ENCODE results near the gene NTRK2.

The NTRK2 gene

DNA sequence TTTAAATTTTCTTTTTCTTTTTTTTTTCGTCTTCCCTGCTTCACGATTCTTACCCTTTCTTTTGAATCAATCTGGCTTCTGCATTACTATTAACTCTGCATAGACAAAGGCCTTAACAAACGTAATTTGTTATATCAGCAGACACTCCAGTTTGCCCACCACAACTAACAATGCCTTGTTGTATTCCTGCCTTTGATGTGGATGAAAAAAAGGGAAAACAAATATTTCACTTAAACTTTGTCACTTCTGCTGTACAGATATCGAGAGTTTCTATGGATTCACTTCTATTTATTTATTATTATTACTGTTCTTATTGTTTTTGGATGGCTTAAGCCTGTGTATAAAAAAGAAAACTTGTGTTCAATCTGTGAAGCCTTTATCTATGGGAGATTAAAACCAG, 352.2 kb downstream of the NTRK2 start:
- DNase-seq (ENCODE audit: low read depth), result no peak

DNA sequence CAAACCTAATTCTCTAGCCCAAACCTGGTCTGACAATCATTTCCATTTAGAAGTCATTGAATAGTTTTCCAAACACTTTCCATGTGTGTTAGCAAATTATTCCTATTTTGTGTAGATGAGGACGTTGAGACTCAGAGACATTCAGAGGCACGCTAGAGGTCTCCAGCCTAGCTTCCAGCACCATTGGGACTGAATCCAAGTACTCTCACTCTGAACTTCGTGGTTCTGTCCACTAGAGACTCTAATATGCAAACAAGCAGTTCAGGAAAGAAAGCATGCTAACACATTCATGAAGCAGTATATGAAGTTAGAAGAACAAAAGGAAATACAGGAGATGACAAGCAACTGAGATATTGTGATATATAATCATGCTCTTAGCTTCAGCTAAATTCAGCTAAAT, 354.8 kb downstream of the NTRK2 start:
- DNase-seq (ENCODE audit: low read depth), result no peak

DNA sequence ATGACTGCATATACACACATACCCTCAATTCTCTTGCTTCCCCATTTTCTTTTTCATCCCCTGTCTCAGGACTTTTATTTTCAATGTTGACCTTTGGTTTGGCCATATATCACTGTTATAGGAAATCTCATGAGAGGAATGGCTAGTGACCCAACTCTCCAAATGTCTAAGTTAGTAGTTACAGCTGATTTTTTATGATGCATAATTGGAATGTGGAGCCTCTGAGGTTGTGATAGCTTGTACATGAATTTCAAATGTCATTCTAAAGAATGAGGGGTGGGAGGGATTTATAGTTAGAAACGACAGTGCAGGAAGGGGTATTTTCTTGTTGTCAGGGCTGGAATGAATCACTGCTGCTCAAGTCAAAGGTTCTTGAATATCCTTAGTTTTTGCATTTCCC, 356.1 kb downstream of the NTRK2 start:
- no peak for DNase-seq (ENCODE audit: low read depth)

DNA sequence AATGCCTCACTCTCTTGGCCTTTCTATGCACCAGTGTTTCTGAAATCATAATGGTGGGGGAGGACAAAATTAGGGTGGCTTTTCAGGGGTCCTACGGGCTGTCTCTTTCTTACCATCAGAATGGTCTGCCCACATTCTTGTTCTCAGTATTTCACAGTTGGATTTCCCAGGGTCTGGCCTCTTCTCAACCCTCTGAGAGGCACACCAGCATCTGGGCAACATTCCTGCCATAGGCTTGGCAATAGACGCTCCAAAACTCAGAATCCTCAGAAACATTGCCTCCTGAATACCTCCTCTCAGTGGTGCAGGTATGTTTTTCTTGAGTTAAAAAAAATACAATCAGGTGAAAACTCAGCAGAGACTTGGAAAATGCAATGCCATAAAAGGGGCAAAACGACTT, 358.3 kb downstream of the NTRK2 start:
- DNase-seq (ENCODE audit: low read depth), result no peak

DNA sequence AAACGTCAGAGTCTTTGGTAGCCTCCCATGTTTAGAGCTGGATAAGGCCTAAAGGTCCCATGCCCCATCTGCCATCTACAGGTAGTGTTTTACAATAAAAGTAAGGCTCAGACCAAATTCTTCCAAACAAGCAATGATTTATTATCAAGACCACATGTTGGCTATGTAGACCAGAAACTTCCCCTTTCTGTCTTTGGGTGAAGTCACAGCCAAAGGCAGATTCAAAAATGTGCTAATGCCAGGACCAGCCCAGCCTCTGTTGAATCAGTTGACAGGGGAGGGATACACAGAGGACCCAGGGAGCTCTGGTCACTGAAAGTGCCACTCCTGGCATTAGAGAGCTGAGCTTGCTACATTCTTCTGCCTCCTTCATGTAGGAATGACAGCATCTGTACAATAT, 360.8 kb downstream of the NTRK2 start:
- no peak for DNase-seq (ENCODE audit: low read depth)

DNA sequence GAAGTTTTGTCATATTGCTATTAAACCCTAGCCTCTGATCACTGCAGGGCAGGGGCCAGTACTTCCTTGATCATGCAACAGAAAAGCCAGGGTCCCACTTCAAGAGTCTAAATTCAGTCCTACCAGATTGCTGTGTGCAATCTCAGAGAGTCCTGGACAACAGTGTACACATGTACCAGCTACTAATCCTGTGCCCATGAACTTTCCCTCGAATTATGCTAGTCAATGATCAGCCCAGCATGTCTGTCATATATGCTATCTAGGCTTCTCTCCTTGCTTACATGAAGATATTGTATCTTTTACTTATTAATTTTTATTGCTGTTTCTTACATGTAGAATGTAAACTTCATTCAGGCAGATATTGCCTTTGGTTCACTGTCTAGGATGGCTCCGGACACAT, 367.0 kb downstream of the NTRK2 start:
- DNase-seq (ENCODE audit: low read depth), result no peak

DNA sequence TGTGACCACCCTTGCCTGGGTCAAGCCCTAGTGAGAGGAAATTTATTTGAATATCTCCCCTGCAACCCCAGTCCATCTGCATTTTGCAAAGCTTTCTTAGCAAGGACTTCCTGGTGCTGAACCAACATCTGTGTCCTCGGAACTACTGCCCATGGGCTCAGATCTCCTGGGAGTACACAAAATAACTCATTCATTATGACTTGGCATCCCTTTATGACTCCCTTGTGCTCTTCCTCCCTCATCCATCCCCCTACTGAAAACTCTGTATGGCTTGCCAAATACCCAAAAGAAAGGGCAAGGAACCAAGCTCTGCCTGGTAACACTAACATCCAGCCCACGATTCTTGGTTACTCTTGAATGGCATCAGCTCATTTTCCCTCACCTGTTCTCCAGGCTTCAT, 368.5 kb downstream of the NTRK2 start:
- DNase-seq (ENCODE audit: low read depth), result no peak

DNA sequence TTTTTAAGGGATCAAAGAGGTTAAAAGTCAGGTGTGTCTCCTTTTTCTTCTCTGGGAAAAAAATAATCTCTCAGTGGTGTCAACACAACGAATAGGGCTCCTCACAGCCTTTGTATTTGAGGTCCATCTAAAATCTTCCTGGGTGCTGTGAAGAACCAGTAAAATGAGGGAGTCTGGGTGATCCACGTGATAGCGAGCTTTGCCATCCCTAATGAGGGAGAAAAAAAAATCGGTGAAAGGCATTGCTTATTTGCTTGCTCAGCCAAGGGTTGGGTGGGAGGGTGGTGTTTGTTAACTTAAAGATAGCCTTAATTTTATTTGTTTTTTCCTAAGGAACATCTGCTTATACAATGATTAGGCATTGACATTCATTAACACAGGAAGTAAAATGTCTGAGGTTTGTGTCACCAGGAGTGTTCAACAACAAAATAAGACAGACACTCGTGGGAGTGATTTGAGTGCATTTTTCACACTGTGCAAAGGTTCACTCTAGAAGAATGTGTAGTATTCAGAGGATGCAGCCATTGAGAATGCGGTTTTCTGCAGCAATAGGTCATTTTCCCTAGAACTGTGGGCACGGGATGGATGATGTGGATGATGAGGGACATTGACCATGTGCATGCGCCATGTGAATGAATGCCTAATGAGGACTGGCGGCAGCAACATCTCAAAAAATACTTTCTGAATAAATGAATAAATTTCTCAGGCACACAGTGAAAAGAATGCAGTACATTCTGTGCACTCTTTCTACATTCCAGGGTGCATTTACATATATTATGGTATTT, 369.5 kb downstream of the NTRK2 start:
- no peak for DNase-seq (ENCODE audit: low read depth)

DNA sequence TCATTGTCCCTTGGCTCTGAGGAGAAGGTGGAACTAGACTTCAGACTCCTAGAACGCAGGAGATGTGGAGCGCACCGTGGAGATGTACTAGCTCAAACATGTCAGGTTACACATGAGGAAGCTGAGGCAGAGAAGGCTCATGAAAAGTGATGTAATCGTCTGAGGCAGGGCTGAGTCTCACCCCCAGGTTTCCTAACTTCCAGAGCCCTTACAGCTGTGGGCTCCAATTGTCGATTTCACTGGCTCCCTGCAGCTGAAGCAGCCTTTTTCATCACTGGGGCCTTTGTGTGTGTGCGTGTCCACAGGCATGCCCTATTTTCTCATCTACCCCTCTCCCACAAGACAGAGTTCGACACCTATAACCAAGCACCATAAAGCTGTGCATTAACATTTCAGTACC, 370.6 kb downstream of the NTRK2 start:
- DNase-seq (ENCODE audit: low read depth), result no peak

DNA sequence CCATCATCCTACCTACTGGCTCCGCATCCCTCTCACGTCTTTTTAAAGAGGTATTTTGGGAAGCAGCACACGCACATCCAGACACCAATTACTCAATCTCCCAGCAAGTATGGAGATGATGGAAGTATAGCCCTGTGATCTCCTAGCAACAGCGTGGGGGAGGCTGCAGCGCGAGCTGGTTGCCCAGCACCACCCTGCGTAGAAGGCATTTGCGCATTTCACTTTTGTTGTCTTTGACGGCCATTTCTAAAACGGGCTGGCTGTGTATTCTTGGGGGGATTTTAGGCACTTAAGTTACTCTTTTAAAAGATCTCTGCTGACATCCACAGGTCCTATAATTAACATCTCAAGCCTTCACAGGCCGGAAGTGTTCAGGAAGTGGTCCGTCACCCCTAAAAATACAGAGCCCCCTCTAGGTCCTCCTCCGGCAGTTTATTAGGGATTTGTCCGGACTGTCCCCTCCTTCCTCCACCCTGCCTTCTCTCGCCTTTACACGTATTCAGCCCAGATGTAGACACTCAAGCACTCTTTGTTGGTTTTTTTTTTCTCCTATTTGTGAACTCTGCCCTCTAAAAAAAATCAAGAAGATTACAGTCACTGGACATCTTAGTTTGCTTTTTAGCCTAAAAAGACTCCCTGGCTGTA, 371.4 kb downstream of the NTRK2 start:
- DNase-seq (ENCODE audit: low read depth), result no peak

DNA sequence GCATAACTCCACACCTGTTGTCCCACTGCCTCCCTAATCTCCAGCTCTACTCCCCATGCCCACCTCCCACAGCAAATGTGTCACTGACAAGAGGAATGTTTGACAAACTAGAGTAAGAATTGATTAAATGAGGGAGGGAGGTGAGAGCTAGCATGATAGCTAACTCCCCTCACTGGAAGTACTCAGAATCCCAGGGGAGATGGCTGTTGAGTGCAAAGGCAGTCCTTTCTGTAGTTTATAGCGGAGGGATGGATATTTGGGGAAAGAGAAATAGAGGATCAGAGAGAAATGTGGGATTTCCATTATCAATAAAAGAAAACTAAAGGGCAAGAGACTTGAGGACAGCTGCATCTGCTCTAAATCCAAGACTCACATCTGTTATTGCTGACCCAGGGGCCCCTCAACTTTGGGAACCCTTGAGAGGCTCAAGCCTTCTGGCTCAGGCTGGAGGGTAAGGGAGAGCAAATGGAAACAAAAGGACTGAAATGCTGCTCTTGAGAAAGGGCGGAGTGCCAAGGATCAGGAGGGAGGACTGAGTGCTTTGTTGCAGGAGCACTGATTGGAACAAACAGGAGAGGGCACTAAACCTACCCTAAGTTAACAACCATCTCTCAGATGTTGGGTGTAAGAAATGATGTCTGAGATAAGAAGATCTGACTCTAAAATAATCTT, 372.1 kb downstream of the NTRK2 start:
- no peak for DNase-seq (ENCODE audit: low read depth)

DNA sequence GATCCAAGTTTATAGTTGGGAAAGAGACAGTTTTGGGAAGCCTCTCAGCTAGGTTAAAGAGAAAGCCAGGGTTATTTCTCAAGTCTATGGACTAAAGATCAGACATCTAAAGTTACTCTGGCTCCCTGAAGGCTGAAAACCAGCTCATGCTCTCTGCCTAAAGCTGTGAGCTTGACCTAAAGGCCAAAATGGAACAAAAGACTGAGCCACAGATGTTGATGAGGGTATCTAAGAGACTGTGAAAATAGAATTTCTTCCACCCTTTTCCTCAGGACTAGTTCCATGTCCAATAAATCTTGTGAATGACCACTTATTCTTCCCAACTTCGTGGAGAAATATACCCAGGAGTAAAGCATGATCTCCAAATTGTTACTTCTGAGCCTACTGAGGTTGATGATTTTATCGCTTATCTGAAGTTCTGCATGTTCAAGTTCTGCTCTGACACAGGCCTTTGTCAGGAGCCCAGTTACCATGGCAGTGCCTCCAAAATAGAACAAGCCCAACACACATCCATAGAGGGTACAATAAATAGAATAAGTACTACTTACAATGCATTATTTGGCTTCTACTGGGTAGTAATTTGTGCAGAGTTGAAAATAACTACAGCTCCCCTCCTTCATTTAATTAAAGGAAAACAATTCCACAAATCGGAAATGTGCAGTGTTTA, 373.6 kb downstream of the NTRK2 start:
- no peak for DNase-seq (ENCODE audit: low read depth)

DNA sequence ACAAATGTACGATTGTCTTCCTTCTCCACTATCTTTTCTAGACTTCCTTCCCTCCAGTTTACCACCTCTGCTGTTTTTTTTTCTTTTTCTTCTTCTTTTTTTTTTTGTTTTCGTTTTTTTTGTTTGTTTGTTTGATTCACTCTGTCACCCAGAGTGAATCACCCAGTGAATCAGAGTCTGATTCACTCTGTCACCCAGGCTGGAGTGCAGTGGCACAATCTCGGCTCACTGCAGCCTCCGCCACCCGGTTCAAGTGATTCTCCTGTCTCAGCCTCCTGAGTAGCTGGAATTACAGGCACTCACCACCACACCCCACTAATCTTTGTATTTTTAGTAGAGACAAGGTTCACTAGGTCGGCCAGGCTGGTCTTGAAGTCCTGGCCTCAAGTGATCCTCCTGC, 375.7 kb downstream of the NTRK2 start:
- no peak for DNase-seq (ENCODE audit: low read depth)

DNA sequence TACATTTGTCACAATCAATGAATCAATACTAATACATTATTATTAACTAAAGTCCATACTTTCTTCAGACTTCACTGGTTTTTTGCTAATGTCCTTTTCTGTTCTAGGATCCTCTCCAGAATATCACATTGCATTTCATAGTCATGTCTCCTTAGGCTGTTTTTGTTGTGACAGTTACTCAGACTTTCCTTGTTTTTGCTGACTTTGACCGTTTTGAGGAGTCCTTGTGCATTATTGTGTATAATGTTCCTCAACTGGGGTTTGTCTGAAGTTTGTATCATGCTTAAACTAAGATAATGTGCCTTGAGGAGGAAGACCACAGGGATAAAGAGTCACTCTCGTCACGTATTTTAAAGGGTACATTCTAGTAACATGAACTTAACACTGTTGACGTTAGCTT, 376.9 kb downstream of the NTRK2 start:
- no peak for DNase-seq (ENCODE audit: low read depth)

DNA sequence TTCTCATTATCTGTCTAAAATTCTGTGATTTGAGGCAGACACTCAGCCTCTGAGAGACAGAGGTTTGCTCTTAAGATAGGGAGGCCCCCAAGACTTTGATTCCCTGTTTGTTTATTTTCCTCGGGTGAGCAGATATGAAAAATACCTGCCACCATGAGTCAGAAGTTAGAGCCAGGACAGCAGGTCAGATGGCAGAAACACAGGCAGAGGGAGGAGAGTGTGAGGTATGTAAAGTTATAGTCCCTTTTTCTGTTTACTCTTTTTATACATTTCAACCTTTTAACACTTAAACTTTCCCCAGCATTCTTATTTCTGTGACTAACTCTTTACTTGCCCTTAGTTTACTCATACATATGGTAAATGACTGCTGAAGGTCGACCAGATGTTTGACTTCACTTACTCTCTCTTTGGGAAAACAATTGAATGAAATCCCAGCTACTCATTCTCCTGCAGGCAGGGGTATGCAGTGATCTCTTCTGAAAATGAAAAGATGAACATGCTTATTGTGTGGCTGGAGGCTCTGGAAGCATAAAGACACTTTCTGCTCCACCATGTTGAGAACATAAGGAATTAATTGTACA, 383.8 kb downstream of the NTRK2 start:
- no peak for DNase-seq (ENCODE audit: low read depth)

DNA sequence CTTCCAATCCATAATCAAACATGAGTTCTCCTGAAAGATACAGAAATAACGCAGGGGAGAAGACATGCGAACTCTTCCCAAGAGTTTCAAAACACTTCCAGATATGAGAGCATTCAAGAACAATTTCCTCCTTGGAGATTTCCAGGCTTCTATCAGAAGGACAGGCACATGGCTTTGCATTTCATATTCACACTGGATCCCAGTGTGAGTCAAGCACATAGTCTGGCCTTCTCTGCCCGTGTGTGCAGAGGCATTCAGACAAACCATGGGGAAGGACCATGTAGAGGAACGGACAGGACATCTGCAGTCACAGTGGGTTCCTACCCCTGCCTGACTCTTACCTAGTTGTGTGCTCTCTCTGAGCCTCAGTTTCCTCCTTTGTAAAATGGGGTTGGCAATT, 384.5 kb downstream of the NTRK2 start:
- DNase-seq (ENCODE audit: low read depth), result no peak

DNA sequence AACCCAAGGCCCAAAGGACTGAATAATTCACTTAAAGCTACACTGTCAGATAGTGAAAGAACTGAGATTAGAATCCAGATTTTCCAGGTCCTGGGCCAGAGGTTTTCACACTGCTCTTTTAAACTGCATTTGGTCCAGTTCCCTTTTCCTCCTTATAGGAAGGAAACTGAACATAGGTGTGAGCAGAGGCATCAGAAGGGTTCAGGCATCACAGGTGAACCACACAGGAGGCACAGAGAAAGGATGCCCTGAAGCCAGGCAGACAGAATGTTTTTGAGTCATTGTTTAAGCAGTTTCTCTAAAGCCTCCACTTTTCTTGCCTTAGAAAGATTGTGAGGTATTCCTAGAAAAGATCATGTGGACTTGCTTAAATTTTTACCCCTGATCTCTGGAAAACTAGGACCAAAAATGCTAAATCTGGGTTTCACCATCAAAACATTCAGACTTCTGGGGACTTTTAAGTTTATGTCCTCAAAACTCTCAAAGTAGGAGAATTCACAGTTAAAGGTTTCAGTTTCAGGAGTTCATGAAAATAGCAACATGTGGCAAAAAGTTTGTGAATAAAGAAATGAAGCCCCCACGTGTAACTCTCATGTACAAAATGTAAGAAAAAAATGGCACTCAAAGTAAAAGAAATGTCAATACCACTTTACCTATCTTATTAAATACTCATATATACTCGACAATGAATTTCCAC, 386.1 kb downstream of the NTRK2 start:
- DNase-seq (ENCODE audit: low read depth), result no peak

DNA sequence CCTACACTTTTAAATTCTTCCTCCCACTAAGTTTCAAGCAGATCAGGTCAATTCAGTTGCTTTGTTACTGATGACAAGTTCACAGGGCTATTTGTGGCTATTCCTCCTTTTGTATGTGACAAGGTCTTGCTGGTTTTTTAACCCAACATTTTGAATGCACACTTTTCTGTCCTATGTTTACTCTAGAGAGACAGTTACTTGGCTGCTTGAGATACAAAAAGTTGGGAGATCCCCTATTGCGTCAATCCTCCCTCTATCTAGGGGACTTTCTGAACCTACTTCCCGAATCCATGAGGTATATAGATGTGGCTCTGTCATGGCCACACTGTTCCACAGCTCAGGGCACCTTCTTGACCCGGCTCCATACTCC, 386.7 kb downstream of the NTRK2 start:
- DNase-seq (ENCODE audit: low read depth), result no peak

DNA sequence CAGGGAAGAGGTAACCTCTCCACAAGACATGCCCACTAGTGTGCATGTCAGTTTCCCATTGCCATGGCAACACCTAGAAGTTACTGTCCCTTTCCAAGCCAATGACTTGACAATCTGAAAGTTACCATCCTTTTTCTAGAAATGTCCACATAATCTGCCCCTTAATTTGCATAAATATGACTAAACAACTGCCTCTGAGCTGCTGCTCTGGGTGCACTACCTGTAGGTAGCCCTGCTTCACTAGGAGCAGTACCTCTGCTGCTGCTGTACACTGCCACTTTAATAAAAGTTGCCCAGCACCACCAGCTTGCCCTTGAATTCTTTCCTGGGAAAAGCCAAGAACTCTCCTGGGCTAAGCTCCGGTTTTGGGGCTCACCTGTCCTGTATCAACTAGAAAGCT, 392.4 kb downstream of the NTRK2 start:
- DNase-seq (ENCODE audit: low read depth), result no peak

DNA sequence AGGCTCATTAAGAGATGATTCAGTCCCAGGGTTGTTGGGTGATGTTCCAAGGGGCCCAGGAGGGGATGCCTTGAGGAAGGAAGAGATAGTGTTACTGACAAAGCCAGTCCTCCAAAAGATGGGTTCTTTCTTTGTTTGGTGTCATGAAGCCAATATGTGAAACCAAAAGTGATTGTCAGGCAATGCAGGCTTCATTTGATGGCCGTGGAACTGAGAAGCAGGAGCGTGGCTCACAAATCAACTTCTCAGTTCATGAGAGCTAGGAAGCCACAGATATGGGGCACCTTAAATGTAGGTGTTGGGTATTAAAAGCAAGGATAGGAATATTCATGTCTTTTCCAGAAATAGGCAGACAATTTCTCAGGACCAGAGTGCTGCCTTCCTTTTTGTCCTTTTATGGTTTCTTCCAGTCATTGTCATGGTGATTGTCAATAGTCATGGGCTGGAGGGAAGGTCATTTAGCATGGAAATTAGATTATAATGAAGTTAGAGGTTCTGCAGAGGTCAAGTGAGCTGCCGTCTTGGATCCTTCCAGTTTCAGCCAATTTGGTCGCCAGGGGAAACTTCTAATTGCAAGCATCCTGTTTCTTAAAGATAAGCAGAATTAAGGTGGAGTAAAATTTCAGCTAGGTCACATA, 393.0 kb downstream of the NTRK2 start:
- DNase-seq (ENCODE audit: low read depth), result no peak

DNA sequence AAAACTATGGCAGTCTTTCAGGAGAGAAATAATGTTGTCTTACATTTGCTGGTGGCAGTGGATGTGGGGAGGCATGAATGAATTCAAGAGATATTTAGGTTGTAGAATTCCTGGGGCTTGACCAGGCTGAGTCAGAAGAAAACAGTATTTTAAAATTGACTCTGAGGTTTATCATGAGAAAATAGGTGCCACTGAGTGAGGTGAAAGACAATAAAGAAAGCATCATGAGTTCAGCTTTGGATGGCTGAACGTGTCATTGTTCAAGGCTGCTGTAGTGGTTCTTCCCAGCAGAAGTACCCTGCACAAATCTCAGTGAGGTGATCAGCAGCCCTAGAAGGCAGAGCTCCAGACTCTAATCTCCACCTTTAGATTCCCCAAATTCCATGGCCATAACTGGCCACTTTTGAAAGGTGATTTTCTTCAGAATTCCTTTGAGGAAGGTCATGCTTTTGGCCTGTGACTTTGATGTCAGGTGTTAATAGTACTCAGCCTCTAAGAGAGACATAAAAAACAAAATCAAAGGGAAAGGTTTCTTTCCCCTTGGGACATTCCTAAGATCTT, 395.4 kb downstream of the NTRK2 start:
- no peak for DNase-seq (ENCODE audit: low read depth)

Measured in stimulated activated CD8-positive, alpha-beta memory T cell treated with anti-CD3 and anti-CD28 coated beads, Interleukin-12 subunit alpha, Interleukin-12 subunit beta, amount 100 ng/mL, for 4 hours (primary cell).